ENCODE data around the gene PLB1.

- TF ChIP-seq ESRRA (IDR thresholded peaks at IDR 0.05; ENCODE audit: borderline replicate concordance, low read length) (no peak), CTCF (IDR thresholded peaks at IDR 0.05) (no peak), ZC3H11A (IDR thresholded peaks at IDR 0.05) (no peak), POLR2AphosphoS2 (conservative IDR thresholded peaks at IDR 0.05; ENCODE audit: low read length) (no peak), REST (IDR thresholded peaks at IDR 0.05) (no peak), POLR2A (IDR thresholded peaks at IDR 0.05; ENCODE audit: low read length) (no peak), RFX5 (IDR thresholded peaks at IDR 0.05) (no peak), JUNB (IDR thresholded peaks at IDR 0.05) (no peak), ZFP36 (IDR thresholded peaks at IDR 0.05; ENCODE audit: borderline replicate concordance, partially characterized antibody) (no peak), CEBPB (IDR thresholded peaks at IDR 0.05) (no peak), MAX (IDR thresholded peaks at IDR 0.05) (no peak), RAD21 (conservative IDR thresholded peaks at IDR 0.05 in 1 of 2, IDR thresholded peaks at IDR 0.05 in 1 of 2) (no peak), EP300 (IDR thresholded peaks at IDR 0.05) (no peak)
These were observed 96.0 kb downstream of the PLB1 start for GRCh38 chr2:28591711-28592335.

Measured in A549 (cell line).